Activated CD8-positive, alpha-beta memory T cell treated with anti-CD3 and anti-CD28 coated beads, Interleukin-2, amount 50 U/mL, for 4 hours (primary cell): ENCODE results near the gene EXPH5.

Source experiments
- DNase-seq: peaks from one replicate; pipeline ENCODE4 v3.0.0-alpha.2; 2020

The EXPH5 gene

DNA sequence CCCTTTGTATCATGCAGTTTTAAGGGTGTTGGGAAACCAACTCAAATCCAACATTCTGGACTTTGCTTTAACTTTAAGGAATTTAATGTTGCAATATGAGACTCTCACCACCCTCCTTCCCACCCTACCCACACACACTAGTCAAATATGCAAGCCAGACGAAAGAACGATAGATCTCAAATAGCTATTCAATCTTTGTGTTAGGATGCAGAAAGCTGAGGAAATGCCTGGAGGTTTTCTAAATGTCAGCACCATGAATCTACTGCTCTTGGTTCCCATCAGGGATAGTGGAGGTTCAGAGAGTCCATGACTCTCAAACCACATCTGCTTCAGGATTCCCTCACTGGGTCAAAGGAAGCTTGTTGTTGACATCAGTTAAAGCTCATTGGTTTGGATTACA, 33.7 kb downstream of the EXPH5 start:
- no peak for DNase-seq

GRCh38 chr11:108559340-108559739, 34.2 kb downstream of the EXPH5 start:
- DNase-seq: no peak

- no peak for DNase-seq
Measured at GRCh38 chr11:108558222-108558621, 35.3 kb downstream of the EXPH5 start.

DNA sequence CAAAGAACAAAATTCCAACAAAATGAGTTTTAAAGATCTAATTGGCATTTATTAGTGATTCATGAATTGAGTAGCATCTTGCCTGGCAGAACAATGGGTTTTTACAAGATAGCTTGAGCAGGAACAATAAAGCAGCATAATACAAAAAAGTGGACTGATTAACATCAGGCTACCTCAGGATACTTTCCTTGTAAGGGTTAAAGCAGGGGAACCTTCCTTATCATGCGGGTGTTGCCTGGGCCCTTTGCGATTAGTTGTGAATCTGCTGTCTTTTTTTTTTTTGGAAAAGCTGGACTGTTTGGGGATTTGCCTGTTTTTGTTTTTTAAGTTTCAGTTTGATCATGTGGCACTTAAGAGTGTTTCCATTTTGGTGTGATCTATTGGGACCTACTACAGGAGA, 37.5 kb downstream of the EXPH5 start:
- DNase-seq: no peak

DNA sequence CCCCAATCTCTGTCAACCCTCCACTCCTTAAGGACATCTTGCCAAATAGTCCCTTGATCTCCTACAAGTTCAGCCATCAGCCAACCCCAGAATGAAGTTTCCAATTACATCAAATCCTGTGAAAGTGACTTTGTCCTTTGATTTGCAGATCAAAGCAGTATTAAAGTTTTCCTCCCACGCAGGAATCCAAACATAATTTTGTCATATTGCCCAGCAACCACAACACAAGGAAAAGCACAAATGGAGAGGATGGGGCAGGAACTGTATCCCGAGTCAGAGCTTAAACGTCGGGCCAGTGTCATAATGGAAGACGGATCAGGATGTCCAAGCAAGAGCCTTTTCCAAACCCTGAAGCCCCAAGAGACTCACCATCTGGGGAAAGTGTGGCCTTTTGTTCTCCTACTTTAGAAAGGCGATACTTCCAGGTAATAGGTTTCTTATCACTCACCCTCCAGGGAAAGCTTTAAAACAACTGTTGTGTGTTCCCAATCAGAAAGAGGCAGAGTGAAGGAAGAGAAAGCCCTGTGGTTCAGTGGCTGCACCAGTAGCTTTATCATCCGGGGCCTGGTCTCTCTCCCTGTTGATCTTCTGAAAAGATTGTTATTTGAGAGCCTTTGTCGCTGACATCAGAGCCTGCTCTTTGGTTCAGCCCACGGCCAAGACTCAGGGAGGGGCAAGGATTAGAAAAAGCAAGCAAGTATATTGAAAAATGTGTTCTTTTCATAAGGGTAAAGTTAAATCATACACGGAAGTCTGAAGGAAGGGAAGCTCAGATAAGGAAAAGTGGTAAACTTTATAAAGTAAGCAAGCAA, 41.7 kb downstream of the EXPH5 start:
- DNase-seq: no peak

DNA sequence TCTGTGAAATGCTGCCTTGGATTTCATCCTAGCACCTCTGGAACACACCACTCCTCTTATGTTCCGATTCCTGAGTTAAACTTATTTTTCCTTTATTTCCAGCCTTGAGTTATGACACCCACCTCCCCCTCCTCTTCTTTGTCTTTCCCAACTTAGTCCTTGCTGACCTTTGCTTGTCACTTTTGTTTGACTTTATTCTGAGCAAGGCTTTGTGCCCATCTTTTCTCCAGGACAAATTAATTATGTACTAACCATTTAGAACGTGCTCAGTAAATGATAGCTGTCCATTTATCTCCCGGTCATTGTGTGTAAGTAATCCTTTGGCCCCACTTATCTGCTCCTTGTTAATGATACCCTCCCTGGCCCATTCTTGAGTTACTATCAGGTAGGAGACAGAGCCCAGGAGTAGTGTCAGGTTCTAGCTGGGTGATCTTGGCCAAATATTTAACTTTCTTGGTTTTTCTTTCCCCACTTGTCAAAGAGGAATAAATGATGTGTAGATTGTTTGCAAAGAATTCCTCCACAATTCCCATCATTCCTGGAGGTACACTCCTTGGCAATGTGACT, 44.2 kb downstream of the EXPH5 start:
- no peak for DNase-seq

- DNase-seq: no peak
Measured at GRCh38 chr11:108545909-108546501, 47.6 kb downstream of the EXPH5 start.

DNA sequence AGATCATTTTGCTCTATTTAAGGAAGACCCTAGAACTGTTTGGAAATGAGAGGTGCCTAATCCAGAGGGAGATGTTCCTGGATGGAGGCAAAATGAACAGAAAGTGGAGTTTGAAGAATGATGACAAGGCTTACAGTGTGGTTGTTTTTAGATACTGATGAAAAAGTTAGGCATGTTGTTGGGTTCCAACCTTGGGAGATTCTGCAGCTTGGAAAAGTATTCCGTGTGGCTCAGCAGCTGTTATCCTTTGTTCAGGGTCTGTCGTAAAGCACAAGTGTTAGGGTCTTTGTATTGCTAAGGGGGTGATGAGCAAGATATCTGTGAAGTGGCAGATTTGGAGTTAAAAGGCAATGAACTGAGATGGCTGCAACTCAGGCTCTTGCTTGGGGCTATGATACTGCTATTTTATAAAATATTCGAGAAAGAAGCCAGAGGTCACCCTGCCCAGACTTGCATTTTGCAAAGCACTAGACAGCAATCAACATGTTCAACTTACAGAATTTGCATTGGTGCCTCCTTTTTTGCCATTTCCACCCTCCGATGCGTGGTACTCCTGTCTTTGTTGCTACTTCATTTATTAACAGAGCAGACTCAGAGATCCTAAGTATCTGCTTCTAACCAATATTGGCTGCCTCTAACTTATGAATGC, 50.1 kb downstream of the EXPH5 start:
- no peak for DNase-seq

DNA sequence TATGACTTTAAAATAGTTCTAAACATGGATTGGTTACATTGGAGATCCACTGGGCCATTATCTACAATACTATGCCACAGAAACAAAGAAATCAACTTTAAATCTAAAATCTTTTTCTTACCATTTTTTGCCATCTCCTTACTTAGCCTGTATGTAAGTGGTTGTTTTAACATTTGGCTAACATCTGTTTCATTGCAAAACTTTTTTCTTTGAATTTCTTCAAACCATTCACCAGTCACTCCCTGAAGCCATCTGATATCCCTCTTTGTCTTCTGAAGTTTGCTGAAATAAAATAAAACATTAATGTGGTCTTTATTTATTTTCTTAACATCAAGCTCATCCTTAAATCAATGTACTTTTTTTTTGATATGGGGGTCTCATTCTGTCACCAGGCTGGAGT, 52.0 kb downstream of the EXPH5 start:
- DNase-seq: no peak

GRCh38 chr11:108538502-108538901, 55.1 kb downstream of the EXPH5 start:
- DNase-seq: no peak

- DNase-seq: no peak
Measured at GRCh38 chr11:108538022-108538424, 55.5 kb downstream of the EXPH5 start.

GRCh38 chr11:108536783-108537182, 56.8 kb downstream of the EXPH5 start:
- DNase-seq: no peak

GRCh38 chr11:108535384-108535955, 58.1 kb downstream of the EXPH5 start:
- DNase-seq: no peak

DNA sequence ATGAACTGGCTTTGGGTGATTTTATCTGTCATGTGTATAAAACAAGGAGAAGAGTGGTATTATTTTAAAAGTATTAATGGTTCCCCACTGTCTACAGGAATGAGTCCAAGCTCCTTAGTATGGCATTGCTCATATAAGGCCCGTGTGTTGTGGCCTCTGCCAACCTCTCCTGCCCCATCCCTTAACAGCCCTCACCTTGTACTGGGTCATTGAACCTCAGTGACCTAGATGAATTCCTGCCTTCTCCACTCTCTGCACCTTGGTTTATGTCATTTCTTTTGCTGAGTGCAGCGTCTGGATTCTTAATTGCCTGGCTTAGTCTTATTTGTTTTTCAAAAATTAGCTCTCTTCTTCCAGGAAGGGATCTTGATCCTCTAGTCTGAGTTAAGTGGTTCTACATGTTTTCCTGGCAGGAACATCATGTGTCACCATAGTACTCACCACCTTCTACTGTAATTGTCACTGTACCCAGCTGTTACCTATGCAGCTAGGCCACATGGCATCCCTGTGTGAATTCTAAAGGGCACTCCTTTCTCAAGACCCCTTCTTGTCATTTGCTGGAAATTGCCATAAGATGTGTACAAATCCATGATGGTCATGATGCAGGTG, 59.2 kb downstream of the EXPH5 start:
- DNase-seq: no peak

GRCh38 chr11:108530426-108530825, 63.1 kb downstream of the EXPH5 start:
- DNase-seq: no peak

DNA sequence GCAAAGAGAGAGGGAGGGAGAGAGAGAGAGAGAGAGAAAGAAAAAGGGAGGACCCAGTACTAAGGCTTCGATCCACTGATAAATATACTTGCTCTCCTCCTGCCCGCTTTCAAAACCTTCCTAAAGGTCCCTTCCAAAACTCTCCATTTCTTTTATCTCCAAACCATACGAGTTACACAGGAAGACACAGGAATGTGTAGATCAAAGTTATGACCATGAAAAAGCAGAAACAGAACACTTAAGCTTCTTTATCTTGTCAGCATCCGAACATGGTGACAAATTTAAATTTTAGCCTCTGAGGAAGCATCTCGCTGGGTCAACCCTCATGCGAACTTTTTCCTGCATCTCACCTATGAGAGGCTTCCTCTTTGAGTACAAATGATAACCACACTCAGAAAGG, 66.2 kb downstream of the EXPH5 start:
- DNase-seq: no peak

GRCh38 chr11:108525161-108525560, 68.4 kb downstream of the EXPH5 start:
- DNase-seq: no peak

GRCh38 chr11:108524422-108524821, 69.1 kb downstream of the EXPH5 start:
- DNase-seq: no peak

GRCh38 chr11:108522318-108522717, 71.2 kb downstream of the EXPH5 start:
- no peak for DNase-seq

DNA sequence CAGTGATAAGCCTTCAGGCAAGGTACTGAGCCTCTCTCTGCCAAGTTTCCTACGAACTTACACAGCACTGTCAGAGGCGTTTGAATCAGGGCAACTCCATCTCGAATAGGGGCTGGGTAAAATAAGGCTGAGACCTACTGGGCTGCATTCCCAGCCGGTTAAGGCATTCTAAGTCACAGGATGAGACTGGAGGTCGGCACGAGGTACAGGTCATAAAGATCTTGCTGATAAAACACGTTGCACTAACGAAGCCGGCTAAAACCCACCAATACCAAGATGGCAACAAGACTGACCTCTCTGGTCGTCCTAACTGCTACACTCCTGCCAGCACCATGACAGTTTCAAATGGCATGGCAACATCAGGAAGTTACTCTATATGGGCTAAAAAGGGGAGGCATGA, 75.0 kb downstream of the EXPH5 start:
- no peak for DNase-seq

GRCh38 chr11:108516125-108516524, 77.4 kb downstream of the EXPH5 start:
- no peak for DNase-seq

- no peak for DNase-seq
Measured at GRCh38 chr11:108512708-108513107, 80.9 kb downstream of the EXPH5 start.

DNA sequence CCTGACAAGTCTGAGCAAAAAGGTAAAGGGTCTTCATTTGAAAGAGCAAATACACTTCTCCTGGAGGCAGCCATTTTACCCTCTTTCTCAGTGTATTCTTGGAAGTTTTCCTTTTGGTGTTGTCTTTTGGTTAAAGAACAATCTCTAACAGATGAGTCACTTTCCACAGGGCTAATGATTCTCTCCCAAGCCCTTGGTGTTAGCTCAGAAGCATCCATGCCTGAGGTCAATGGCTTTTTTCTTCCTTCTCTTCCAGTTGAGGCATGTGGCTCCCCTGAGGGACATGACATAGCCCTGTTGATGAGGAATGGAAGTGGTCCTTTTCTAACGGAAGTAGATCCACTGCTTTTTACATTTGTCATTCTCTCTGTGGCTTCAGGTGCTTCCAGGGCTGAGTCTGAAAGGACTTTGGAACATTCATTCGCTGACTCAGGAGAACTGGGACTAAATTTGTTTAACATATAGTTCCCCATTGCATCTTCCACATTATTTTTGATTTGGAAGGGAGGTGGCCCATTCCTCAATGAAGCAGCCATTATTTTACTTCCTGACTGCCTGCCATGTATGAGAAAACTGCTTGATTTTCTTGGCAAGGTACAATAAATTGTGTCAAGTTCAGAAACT, 81.6 kb downstream of the EXPH5 start:
- DNase-seq: no peak
